Stimulated activated CD4-positive, alpha-beta T cell treated with anti-CD3 and anti-CD28 coated beads, Interleukin-1b, Interleukin-23, amount 100 ng/mL, for 4 hours (primary cell): ENCODE data around the gene HOXB9.

ENCODE experiments used
- DNase-seq, 2 donors: peaks; one replicate each; pipeline ENCODE4 v3.0.0-alpha.2; 2020; ENCODE audit warnings: low read depth in 2 of 2

Gene HOXB9

DNA sequence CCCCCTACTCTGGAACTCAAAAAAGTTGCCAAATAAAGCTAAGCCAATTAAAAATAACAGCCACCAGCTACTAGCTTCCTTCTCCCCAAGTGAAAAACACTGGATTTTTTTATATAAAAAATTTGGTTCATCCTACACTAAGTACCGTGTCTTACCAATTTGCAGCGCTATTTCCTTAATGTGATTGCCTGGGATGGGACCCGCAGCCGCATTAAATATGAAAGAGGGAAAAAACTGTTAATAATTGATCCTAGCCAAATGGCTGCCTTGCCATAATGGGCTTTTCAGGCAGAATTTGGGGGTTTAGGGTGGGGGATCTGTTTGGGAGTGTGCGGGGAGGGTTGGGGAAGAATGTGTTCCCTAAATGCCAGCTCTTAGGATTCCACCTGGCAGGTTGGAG lies 2.0 kb downstream of the HOXB9 start:
- DNase-seq, result no peak

- DNase-seq, result no peak
These were observed 2.6 kb downstream of the HOXB9 start for GRCh38 chr17:48623583-48623982.

GRCh38 chr17:48622857-48623256 lies 3.3 kb downstream of the HOXB9 start:
- DNase-seq, result no peak

GRCh38 chr17:48621410-48622392 lies 4.5 kb downstream of the HOXB9 start:
- DNase-seq, result no peak

- DNase-seq, result no peak
These were observed 5.6 kb downstream of the HOXB9 start for GRCh38 chr17:48620461-48621139.

GRCh38 chr17:48619826-48620449 lies 6.2 kb downstream of the HOXB9 start:
- DNase-seq, result no peak

DNA sequence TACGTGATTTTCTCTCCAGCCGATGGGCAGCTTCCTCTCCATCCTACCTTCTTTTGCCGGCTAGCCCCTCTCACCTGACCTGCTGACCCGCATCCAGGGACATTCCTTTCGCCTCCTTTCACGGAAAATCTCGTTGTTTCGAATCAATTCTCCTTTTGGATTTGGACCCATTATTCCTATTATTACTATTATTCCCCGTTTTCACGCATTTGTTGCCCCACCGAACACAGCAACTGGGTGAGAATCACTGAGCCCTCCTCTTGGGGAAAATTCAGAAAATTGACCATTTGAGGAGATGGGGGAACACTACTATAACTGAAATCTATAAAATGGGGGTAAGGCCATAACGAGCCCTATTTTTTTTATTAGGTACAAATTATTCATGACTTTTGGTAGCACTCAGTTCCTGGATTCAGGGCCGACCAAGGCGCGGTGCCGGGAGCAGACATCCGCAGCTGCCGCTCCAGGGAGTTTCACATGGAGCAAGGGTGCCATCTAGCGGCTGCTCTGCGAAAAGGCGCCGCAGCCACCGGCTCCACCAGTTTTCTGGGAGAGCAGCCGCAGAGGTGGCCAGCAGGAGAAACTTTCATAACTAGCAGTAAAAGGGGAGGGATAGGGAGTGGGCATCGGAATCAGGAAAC lies 7.8 kb downstream of the HOXB9 start:
- peak; percentile 80 to 83 for DNase-seq

- DNase-seq, result no peak
These were observed 8.5 kb downstream of the HOXB9 start for GRCh38 chr17:48617471-48618255.

- no peak for DNase-seq
These were observed 9.3 kb downstream of the HOXB9 start for GRCh38 chr17:48616717-48617470.

DNA sequence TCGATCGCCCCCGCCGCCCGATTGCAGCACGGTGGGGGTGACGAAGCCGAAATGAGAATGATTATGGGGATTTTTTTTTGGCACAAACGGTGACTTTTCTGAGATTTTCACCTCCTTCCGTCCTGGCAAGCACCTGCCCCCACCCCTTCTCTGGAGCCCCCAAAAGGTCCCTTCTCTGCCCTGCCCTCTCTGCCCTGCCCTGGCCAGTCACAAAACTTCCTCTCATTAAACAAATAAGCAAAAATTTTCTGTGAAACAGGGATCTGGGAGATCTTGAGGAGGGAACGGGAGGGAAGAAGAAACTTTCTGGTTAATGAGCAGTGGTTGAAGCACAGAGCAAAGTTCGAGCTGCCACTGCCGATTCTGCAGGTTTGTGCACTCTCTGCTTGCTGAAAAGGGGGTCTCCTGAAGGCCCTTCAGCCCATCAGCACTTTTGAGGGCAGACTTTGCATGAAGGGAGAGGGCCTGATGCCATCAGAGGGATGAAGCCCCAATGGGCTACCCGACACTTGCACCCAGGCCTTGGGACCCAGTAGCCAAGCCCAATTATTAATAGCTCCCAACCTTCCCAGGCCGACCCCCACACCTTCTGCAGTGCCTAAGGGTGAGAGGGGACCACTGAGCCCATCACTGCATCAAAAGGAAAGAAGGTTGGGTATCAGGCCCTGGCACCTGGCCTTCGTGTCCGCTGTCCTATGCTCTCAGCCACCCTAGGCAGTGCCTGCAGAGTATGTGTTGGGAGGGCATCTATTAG lies 10.0 kb downstream of the HOXB9 start:
- DNase-seq, result no peak

DNA sequence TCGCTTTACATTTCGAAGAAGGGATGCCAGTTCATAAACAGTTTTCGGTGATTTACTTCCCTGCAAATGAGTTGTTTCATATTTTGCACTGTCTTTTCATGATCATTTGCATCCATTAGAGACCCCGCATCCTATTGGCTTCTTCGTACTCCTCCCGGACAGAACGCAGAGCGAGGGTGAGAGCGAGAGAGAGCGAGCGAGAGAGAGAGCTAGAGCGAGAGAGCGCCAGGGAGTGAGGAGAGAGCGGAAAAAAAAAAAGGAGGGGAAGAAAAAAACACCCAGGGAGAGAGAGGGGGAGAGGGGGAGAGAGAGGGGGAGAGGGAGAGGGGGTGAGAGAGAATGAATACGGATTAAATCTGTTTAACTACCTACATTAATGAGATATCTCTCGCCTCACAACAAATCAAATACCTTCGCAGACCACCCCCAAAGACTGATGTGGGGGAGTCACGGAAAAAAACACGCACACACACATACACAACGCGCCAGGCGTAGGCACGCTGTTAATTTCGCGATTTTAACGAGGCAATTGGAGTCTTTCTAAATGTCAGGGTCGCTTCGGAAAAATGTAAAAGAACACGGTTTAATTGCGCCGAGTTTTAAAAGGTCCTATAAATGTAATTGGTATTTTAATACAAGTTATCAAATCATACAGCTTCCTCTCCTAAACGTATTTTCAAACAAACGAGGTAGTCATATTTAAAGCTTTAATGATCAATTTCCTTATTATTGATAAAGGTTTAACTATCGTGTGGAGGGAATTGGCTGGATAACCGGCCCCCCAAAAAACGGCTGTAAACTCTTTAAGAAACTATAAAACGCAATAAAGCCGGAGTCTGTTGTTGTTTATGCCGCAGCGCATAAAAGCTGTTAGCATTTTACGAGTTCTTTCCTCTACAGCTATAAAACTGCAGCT lies 10.9 kb downstream of the HOXB9 start, which contains the start of gene HOXB8:
Gene HOXB8, minus strand, starts transcription at position 246 of the 916 bp plus-strand sequence. CDS start 588 bp downstream, outside the sequence.
- DNase-seq, result no peak

- DNase-seq, result no peak
These were observed 12.1 kb downstream of the HOXB9 start for GRCh38 chr17:48613862-48614694.

- no peak for DNase-seq
These were observed 13.1 kb downstream of the HOXB9 start for GRCh38 chr17:48612854-48613691.

DNA sequence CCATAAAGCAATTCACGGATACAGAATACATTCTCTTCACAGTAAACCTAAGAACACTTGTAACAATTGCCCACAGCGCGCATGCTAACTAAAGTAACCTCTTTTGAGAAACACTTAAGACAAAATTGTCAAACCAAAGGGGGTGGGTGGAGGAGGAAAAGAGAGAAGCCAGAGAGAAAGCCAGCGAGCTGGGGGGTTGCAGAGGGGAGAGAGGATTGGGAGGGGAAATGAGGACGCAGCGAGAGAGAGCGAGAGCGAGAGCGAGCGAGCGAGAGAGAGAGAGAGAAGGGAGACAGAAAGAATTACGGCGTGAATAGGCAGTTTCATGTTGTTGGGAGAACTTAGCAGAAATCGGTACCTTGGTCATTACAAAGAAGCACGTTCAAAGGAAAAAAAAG lies 13.7 kb downstream of the HOXB9 start:
- DNase-seq, result no peak

DNA sequence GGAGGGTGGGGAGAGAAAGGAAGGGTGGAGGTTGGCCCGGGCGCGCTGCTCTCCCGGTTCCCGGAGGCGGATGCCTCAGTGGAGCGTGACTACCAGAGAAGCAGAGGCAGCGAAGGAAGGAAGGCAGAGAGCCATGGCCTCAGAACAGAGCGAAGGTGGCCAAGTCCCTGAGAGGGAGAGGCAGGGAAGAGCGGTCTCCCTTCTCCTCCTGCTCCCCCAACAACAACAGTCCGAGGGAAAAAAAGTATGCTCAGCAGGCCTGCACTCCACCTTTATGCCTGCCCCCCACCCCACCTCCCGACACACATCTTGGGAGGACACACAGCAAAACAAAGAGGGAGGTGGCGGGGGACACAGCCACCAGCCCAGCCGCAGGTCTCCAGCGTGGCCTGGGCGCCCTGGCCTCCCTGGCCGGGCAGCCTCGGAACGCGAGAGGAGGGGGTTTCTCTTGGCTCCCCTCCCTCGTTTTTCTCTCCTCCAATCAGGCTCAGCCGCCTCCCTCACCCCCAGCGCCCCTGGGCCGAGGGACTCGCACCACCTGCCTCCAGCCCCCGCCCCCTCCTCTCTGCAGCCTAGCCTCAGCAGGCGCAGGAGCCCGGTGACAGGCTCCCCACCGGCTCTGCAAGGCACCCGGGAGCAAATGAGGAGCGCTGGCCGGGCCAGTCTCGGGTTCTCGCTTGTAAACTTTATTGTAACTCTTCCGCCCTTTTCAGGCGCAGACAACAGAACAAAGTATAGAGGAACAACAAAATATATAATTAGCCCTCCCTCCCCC lies 14.3 kb downstream of the HOXB9 start:
- no peak for DNase-seq

DNA sequence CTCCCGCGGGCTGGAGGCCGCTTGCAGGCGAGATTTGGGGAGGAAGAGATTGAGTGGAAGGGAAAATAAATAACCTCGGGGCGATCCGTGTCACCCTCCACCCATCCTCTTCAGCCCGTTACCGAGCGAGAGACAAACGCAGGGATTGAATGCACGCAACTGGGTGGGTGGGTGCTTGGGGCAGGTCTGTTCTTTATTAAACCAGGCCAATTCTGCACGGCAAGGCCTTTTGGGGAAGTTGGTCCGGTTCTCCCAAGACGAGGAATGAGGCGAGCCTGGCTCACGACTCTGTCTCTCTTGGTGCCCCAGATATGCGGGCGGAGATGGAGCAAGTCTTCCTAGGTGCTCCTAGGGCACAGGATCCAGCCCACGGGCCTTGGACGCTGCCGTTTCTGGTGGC lies 14.9 kb downstream of the HOXB9 start:
- DNase-seq, result no peak
